Ascending aorta (tissue), 2 donors: Measurements from ENCODE around the gene PLTP. TPM values are rescaled to one million over a fixed set of nuclear protein-coding genes. Genes with fewer than 3 reads are reported as not detected.

Experiments
- DNase-seq, 2 donors: peaks; one replicate each; pipeline ENCODE4 v3.0.0-alpha.2; 2019; ENCODE audit warnings: low spot score in 2 of 2
- H3K27ac ChIP-seq, 2 donors: fragments of 200-600 bp; sonication (generic); one replicate each; pipeline ENCODE4 v1.5.1; 2016 to 2017; ENCODE audit warnings: mild to moderate bottlenecking in 1 of 2
- H3K27me3 ChIP-seq: fragments of 200-600 bp; sonication (generic); one replicate; pipeline ENCODE4 v1.5.1; 2017
- H3K36me3 ChIP-seq, 2 donors: fragments of 200-600 bp; sonication (generic); one replicate each; pipeline ENCODE4 v1.5.1; 2016
- H3K4me1 ChIP-seq, 2 donors: fragments of 200-600 bp; sonication (generic); one replicate each; pipeline ENCODE4 v1.5.1; 2016 to 2017; ENCODE audit warnings: mild to moderate bottlenecking in 1 of 2
- H3K4me3 ChIP-seq, 2 donors: fragments of 200-600 bp; sonication (generic); one replicate each; pipeline ENCODE4 v1.5.1; 2016 to 2017; ENCODE audit warnings: mild to moderate bottlenecking in 1 of 2
- H3K9me3 ChIP-seq, 2 donors: fragments of 200-600 bp; sonication (generic); one replicate each; pipeline ENCODE4 v1.5.1; 2016
- intact Hi-C: fragments of 100-400 bp; cut with DNase I; formaldehyde crosslinking; loops from one replicate; pipeline ENCODE4 v1.15.1; 2023
- total RNA-seq: library from RNA; depleted of rRNA; stranded (reverse); fragments of >200 nt; gene quantifications from one replicate; pipeline ENCODE4 v1.1.0, GENCODE V29; 2016
- TF ChIP-seq, protein P1 (sequence below), 3 experiments: fragments of 200-600 bp in 2 of 3; fragments of 450-650 bp in 1 of 3; sonication (generic) in 2 of 3; IDR thresholded peaks; one replicate each; pipeline ENCODE4 v1.5.1; 2016 to 2019; ENCODE audit warnings: antibody characterized with exemption in 3 of 3, mild to moderate bottlenecking in 1 of 3, moderate library complexity in 1 of 3

The PLTP gene
- total RNA-seq, 1 donor from 2014 or later: 909 TPM

DNA sequence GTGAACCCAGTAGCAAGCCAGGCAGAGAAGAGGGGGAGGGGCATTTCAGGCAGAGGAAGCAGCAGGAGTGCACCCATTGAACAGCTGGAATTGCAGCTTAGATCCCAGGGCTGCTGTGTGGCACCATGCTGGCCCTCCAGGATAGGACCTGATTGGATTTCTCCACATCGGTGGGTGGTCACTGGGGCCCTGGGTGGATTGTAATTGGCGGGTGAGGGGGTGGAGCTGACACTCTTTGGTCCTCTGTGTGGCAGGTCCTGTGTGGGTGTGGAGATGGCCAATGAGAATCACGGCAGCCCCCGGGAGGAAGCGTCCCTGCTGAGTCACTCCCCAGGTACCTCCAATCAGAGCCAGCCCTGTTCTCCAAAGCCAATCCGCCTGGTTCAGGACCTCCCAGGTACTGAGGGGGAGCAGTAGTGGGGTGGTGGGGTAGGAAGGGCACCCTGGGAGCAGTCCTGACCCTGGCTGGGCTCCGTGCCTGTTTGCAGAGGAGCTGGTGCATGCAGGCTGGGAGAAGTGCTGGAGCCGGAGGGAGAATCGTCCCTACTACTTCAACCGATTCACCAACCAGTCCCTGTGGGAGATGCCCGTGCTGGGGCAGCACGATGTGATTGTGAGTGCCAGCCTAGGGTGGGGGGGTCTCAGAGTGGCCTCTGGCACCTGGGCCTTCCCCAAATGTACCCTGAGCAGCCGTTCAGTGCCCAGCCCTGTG, 26.9 kb upstream of the PLTP start:
- TF ChIP-seq, protein P1, sequence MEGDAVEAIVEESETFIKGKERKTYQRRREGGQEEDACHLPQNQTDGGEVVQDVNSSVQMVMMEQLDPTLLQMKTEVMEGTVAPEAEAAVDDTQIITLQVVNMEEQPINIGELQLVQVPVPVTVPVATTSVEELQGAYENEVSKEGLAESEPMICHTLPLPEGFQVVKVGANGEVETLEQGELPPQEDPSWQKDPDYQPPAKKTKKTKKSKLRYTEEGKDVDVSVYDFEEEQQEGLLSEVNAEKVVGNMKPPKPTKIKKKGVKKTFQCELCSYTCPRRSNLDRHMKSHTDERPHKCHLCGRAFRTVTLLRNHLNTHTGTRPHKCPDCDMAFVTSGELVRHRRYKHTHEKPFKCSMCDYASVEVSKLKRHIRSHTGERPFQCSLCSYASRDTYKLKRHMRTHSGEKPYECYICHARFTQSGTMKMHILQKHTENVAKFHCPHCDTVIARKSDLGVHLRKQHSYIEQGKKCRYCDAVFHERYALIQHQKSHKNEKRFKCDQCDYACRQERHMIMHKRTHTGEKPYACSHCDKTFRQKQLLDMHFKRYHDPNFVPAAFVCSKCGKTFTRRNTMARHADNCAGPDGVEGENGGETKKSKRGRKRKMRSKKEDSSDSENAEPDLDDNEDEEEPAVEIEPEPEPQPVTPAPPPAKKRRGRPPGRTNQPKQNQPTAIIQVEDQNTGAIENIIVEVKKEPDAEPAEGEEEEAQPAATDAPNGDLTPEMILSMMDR (IDR thresholded peaks at IDR 0.05): no peak
- intact Hi-C loops: no loop called here
- H3K4me3 ChIP-seq: no peak overlapping the region
- no peaks in the 10 kb centered on the region for H3K27me3 ChIP-seq
- no peak overlapping the region for H3K27ac ChIP-seq
- DNase-seq: no peak
- peaks cover 65 to 67% of the 10 kb centered on the region in 2 donors for H3K36me3 ChIP-seq
- H3K4me1 ChIP-seq: peaks cover 5 to 9% of the 10 kb centered on the region in 2 donors
- no peaks in the 10 kb centered on the region for H3K9me3 ChIP-seq

DNA sequence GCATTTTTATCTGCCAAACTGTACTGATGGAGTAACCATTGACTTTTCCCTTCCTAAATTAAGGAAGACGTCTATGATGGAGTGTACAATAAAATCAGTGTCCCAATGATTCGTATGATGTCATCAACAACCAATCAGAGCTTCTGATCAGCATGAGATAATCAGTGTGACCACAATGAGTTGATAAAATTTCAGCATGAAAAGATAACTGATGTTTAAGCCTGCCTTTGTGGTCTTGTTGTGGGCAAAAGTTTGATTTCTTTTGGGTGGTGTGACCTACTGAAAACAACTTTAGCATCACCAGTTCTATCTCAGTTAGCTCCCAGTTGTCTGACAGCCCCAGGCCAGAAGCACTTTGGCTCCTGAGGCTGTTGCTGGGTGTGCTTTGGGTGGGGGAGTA, 25.8 kb upstream of the PLTP start:
- TF ChIP-seq, protein P1 (IDR thresholded peaks at IDR 0.05): no peak
- DNase-seq: no peak
- no peaks in the 10 kb centered on the region for H3K27me3 ChIP-seq
- intact Hi-C loops: no loop called here
- peaks cover 54 to 56% of the 10 kb centered on the region in 2 donors for H3K36me3 ChIP-seq
- no peak overlapping the region for H3K4me3 ChIP-seq
- peaks cover 5 to 16% of the 10 kb centered on the region in 2 donors for H3K4me1 ChIP-seq
- no peaks in the 10 kb centered on the region for H3K9me3 ChIP-seq
- H3K27ac ChIP-seq: no peak overlapping the region

- Histone ChIP-seq H3K4me3 (peak overlapping the region; percentile 60 to 95), H3K9me3 (no peaks in the 10 kb centered on the region), H3K4me1 (peaks cover 5 to 16% of the 10 kb centered on the region in 2 donors), H3K27me3 (no peaks in the 10 kb centered on the region), H3K36me3 (peaks cover 34 to 35% of the 10 kb centered on the region in 2 donors), H3K27ac (peak overlapping the region; percentile 98 to 100)
- TF ChIP-seq, protein P1 (IDR thresholded peaks at IDR 0.05): no peak
- intact Hi-C loops: loop anchor here (1.0 to 2.0 kb wide), 4 partner anchors 37 to 753 kb away; partner anchors contain the start of genes ACOT8, TP53RK, ZNF335 and ZSWIM1
- DNase-seq: no peak
These were observed 23.6 kb upstream of the PLTP start for GRCh38 chr20:45935416-45936046.

- H3K4me1 ChIP-seq: peaks cover 5 to 16% of the 10 kb centered on the region in 2 donors
- peaks cover 27% of the 10 kb centered on the region in 2 donors for H3K36me3 ChIP-seq
- H3K9me3 ChIP-seq: no peaks in the 10 kb centered on the region
- H3K27me3 ChIP-seq: no peaks in the 10 kb centered on the region
- H3K4me3 ChIP-seq: peak within 1 kb of the TSS; percentile 73 to 95
- TF ChIP-seq, protein P1 (IDR thresholded peaks at IDR 0.05): no peak
- peak within 1 kb of the TSS; percentile 98 to 100 for H3K27ac ChIP-seq
- intact Hi-C loops: loop anchor here (1.0 to 5.0 kb wide), 8 partner anchors 24 to 754 kb away; partner anchors contain the start of genes ACOT8, CTSA, NEURL2 and TP53RK
- DNase-seq: peak; percentile 92 to 99
These were observed 22.8 kb upstream of the PLTP start, which contains the start of gene PCIF1 for GRCh38 chr20:45934586-45935415. TSS of gene PCIF1 (plus strand) at chr20:45934683. CDS start at chr20:45939000, 4,317 bp downstream.

GRCh38 chr20:45934046-45934585, 22.2 kb upstream of the PLTP start:
- Histone ChIP-seq H3K4me3 (peak overlapping the region; percentile 73 to 95), H3K27me3 (no peaks in the 10 kb centered on the region), H3K9me3 (no peaks in the 10 kb centered on the region), H3K4me1 (peaks cover 5 to 16% of the 10 kb centered on the region in 2 donors), H3K27ac (peak overlapping the region; percentile 98 to 100), H3K36me3 (peaks cover 20 to 21% of the 10 kb centered on the region in 2 donors)
- TF ChIP-seq, protein P1 (IDR thresholded peaks at IDR 0.05): no peak
- DNase-seq: no peak
- intact Hi-C loops: loop anchor here (1.0 to 5.0 kb wide), 7 partner anchors 23 to 755 kb away; partner anchors contain the start of genes ACOT8, CTSA, NEURL2 and TP53RK
